K562 (cell line): ENCODE results near the gene ARHGAP15.

ENCODE experiments used
- ADNP ChIP-seq: fragments of 200-800 bp; sonication (Bioruptor generic); IDR thresholded peaks from 2 replicates; pipeline ENCODE4 v1.6.1; 2016; ENCODE audit warnings: missing genetic modification characterization, missing compliant biosample characterization
- FOXK2 ChIP-seq, 2 experiments: fragments of 450-650 bp; IDR thresholded peaks in 1 of 2; conservative IDR thresholded peaks in 1 of 2; 2 replicates each; pipeline ENCODE4 v1.6.1; 2016; ENCODE audit warnings: low read depth in 2 of 2, mild to moderate bottlenecking in 1 of 2
- KLF1 ChIP-seq: fragments of 450-650 bp; IDR thresholded peaks from 2 replicates; pipeline ENCODE4 v1.6.1; 2016; ENCODE audit warnings: missing genetic modification characterization, missing compliant biosample characterization
- RBBP5 ChIP-seq: fragments of 200-600 bp; sonication (generic); IDR thresholded peaks from 2 replicates; pipeline ENCODE4 v1.6.1; 2012; ENCODE audit warnings: borderline replicate concordance, mild to moderate bottlenecking, low read length, control low read depth, inconsistent platforms; ENCODE audit not compliant: insufficient read depth, poor library complexity, severe bottlenecking

DNA sequence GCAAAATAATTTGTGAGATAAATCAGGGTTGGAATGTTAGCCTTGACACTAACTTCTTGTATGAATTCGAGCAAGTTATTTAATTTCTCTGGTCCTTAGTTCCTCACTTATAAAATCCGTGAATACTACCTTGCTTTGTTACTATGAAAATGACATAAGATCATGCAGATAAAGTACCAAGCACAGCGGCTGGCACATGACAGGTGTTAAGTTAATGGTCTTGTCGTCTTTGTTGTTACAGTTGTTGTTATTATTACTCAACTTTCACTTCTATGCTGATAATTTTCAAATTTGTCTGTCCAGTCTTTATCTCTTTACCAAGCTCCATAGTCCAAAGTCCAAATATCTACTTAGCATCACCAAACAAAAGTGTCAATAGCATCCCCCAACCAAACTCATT, 482.1 kb downstream of the ARHGAP15 start:
- TF ChIP-seq FOXK2 (conservative IDR thresholded peaks at IDR 0.05 in 1 of 2, IDR thresholded peaks at IDR 0.05 in 1 of 2; ENCODE audit: low read depth in 2 of 2) (no peak), RBBP5 (no peak), KLF1 (tag) (no peak), ADNP (tag) (no peak)
